Skeletal muscle cell (primary cell): ENCODE data around the gene STMN1.

Experiments used
- DNase-seq: peaks from one replicate; pipeline ENCODE4 v3.0.0-alpha.2; 2010; ENCODE audit warnings: low read depth
- H3K4me3 ChIP-seq: 2 replicates; pipeline ENCODE4 v1.5.1; 2011; ENCODE audit warnings: low read depth, mild to moderate bottlenecking, control low read depth, low read length, moderate library complexity

The STMN1 gene

GRCh38 chr1:25898223-25899015, 7.8 kb downstream of the STMN1 start:
- DNase-seq = no peak

DNA sequence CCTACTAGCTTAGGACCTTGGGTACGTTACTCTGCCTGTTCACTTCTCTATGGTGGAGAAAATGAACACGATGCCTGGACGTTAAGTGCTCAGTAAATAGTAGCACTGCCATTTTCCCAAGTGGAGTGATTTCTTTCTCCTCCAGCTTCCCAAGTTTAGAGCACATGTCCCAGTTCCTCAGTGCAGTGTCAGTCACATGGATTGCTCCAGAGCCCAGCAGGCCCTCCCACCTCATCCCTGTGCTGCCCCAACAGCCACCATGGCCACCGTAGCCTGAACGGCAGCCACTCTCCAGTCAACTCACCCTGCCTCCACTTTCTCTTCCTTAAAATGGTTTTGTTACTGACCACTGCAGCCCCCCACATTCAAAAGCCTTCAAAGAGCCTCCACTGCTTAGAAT, 8.5 kb downstream of the STMN1 start:
- no peak overlapping the region for H3K4me3 ChIP-seq
- no peak for DNase-seq

More at GRCh38 chr1:25898223-25899015, 7.8 kb downstream of the STMN1 start:
- no peak overlapping the region for H3K4me3 ChIP-seq

GRCh38 chr1:25896266-25896665, 10.0 kb downstream of the STMN1 start:
- H3K4me3 ChIP-seq = no peak overlapping the region
- no peak for DNase-seq

GRCh38 chr1:25895365-25895990, 10.7 kb downstream of the STMN1 start:
- H3K4me3 ChIP-seq = no peak overlapping the region
- peak; percentile 76 for DNase-seq

- H3K4me3 ChIP-seq = no peak overlapping the region
- no peak for DNase-seq
Measured at GRCh38 chr1:25893116-25893515, 13.1 kb downstream of the STMN1 start.

GRCh38 chr1:25891606-25892005, 14.6 kb downstream of the STMN1 start:
- H3K4me3 ChIP-seq = no peak overlapping the region
- no peak for DNase-seq

- DNase-seq = no peak
- H3K4me3 ChIP-seq = no peak overlapping the region
Measured at GRCh38 chr1:25890239-25891034, 15.8 kb downstream of the STMN1 start.

DNA sequence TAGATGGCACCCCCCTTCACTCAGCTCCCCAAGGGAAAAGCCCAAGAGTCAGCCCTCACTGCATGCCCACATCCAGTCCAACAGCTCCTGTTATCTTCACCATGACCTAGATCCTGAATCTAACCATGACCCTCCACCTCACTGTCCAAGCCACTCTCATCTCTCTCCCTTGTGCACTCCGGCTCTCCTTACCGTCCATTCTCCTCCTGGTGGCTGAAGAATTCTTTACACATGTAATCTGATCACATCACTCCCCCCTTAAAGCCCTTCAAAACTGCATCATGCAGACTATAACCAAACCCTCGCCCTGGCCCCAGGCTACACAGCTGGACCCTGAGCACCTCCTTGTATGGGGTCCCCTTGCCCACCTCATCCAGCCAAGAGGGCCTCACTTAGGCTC, 16.7 kb downstream of the STMN1 start:
- H3K4me3 ChIP-seq = no peak overlapping the region
- no peak for DNase-seq

DNA sequence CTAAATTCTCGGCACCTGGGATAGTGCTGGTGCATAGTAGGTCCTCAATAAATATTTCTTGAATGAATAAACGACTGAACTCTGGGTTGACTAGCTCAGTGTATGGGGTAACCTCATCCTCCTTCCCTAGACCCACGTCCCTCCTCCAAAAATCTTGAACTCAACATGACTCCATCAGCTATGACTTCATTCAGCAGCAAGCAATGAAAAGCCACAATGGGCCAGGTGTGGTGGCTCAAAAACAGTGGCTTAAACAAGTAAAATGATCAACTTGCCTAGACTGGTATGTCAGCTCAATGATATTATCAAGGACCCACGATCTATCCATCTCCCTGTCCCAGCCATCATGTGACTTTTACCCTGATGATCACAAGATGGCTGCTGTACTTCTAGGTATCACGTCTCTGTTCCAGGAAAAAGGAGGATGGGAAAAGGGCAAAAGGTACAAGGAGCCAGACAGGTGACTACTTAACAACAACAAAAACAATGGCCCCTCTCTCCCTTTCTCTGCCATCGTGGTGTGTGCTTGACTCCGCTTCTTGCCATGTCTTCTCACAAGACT, 17.7 kb downstream of the STMN1 start:
- no peak overlapping the region for H3K4me3 ChIP-seq
- DNase-seq = no peak

DNA sequence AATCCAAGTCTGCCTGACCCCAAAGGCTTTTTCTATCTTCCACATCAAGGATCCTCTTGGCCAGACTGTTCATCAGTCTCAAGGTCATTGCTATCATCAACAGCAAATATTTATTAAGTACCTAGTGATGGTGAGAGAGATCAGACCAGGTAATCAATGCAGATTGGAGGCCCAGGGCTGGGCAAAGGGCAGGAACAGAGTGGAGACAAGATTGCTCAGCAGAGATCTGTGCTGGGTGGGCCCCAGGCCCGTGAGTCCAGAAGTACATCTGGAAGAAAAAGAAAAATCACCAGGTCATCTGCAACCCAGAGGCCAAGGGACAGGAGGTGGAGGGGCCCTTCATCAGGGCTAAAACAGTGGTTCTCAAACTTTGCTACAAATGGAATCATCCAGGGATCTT, 20.6 kb downstream of the STMN1 start:
- no peak for DNase-seq
- H3K4me3 ChIP-seq = no peak overlapping the region

GRCh38 chr1:25881266-25881665, 25.0 kb downstream of the STMN1 start:
- H3K4me3 ChIP-seq = no peak overlapping the region
- no peak for DNase-seq

- no peak for DNase-seq
- no peak overlapping the region for H3K4me3 ChIP-seq
Measured at GRCh38 chr1:25880518-25880917, 25.7 kb downstream of the STMN1 start.

GRCh38 chr1:25879675-25880074, 26.5 kb downstream of the STMN1 start:
- DNase-seq = no peak
- H3K4me3 ChIP-seq = no peak overlapping the region

- H3K4me3 ChIP-seq = no peak overlapping the region
- DNase-seq = no peak
Measured at GRCh38 chr1:25878690-25879089, 27.5 kb downstream of the STMN1 start.

GRCh38 chr1:25877155-25877554, 29.1 kb downstream of the STMN1 start:
- no peak for DNase-seq
- no peak overlapping the region for H3K4me3 ChIP-seq

DNA sequence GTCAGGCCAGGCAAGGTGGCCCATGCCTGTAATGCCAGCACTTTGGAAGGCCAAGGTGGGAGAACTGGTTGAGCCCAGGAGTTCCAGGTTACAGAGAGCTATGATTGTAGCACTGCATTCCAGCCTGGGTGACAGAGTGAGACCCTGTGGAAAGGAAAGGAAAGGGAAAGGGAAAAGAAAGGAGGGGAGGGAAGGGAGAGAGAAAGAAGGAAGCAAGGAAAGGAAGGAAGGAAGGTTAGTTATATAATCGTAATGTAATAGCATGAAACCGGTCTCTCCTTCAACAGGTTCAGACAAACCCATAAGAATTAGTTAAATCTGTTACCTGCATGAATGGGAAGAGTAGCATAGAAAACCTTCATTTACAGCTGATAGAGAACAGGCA, 29.5 kb downstream of the STMN1 start:
- no peak for DNase-seq
- no peak overlapping the region for H3K4me3 ChIP-seq

GRCh38 chr1:25875856-25876692, 30.1 kb downstream of the STMN1 start:
- no peak for DNase-seq

DNA sequence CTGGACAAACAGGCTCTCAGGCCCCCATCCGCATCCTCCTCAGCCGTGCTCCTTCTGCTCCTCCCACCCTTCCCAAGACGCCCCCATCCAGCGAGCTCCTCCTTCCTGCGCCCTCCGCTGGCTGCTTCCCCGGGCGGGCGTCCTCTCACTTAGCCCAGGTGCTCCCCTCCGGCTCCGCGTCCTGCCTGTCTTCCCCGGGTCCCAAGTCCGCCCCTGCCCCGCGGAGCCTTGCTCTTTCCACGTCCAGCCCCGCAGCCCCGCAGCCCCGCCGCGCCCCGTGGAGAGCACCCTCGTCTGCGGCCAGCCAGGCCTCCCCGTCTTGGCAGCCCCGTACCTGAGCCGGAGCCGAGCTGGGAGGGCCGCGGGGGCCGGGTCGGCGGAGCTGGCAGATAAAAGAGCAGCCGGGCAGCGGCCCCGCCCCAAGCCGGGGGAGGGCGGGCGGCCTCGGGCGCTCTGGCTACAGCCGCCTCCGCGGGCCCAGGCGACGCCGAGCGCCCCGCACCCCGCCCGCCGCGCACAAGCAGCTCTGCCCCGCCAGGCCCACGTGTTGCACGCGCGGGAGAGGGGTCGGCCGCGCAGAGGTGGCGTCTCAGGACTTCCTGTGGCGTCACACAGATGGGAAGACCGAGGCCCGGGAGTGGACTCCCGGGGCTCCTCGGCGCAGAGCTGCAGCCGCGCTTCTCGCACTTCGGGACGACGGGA, 30.9 kb downstream of the STMN1 start, which contains the start of gene PAQR7:
PAQR7 (minus strand) TSS at position 555 of the 702 bp plus-strand sequence. CDS start 11,869 bp downstream, outside the sequence.
- DNase-seq = peak; percentile 52
- peak within 1 kb of the TSS; percentile 62 for H3K4me3 ChIP-seq

More at GRCh38 chr1:25875856-25876692, 30.1 kb downstream of the STMN1 start:
- peak overlapping the region; percentile 62 for H3K4me3 ChIP-seq
